KMS-11 (cell line): Measurements from ENCODE around the gene AADACL4.

Experiments
- H2AFZ ChIP-seq: fragments of 200-600 bp; sonication (generic); 2 replicates; pipeline ENCODE4 v1.6.1; 2016; ENCODE audit warnings: antibody characterized with exemption, mixed run types, low read depth
- H3K27ac ChIP-seq: fragments of 200-600 bp; sonication (generic); 2 replicates; pipeline ENCODE4 v1.6.1; 2016; ENCODE audit warnings: mild to moderate bottlenecking, mixed run types
- H3K27me3 ChIP-seq: fragments of 200-600 bp; sonication (generic); 2 replicates; pipeline ENCODE4 v1.6.1; 2017; ENCODE audit warnings: mild to moderate bottlenecking, low read depth, mixed run types, moderate library complexity; ENCODE audit not compliant: insufficient read depth
- H3K36me3 ChIP-seq: fragments of 200-600 bp; sonication (generic); 2 replicates; pipeline ENCODE4 v1.6.1; 2017; ENCODE audit warnings: mild to moderate bottlenecking, mixed run types; ENCODE audit not compliant: insufficient read depth
- H3K4me1 ChIP-seq: fragments of 200-600 bp; sonication (generic); 2 replicates; pipeline ENCODE4 v1.6.1; 2016; ENCODE audit warnings: mild to moderate bottlenecking, low read depth, mixed run types; ENCODE audit not compliant: poor library complexity, severe bottlenecking
- H3K4me2 ChIP-seq: fragments of 200-600 bp; sonication (generic); 2 replicates; pipeline ENCODE4 v1.7.0; 2016; ENCODE audit warnings: mild to moderate bottlenecking, mixed run types
- H3K4me3 ChIP-seq: fragments of 200-600 bp; sonication (generic); IDR thresholded peaks from 2 replicates; pipeline ENCODE4 v1.6.1; 2017; ENCODE audit warnings: low read depth, low read length, mixed read lengths; ENCODE audit not compliant: insufficient read depth
- H3K79me2 ChIP-seq: fragments of 200-600 bp; sonication (generic); 2 replicates; pipeline ENCODE4 v1.6.1; 2016; ENCODE audit warnings: low read depth, mixed run types; ENCODE audit not compliant: insufficient read depth
- H3K9ac ChIP-seq: fragments of 200-600 bp; sonication (generic); 2 replicates; pipeline ENCODE4 v1.6.1; 2016; ENCODE audit warnings: mild to moderate bottlenecking, mixed run types
- H4K20me1 ChIP-seq: fragments of 200-600 bp; sonication (generic); 2 replicates; pipeline ENCODE4 v1.6.1; 2016; ENCODE audit warnings: mild to moderate bottlenecking, mixed run types; ENCODE audit not compliant: insufficient read depth
- TF ChIP-seq, protein P1 (sequence below): fragments of 200-600 bp; sonication (generic); conservative IDR thresholded peaks from 2 replicates; pipeline ENCODE4 v1.6.1; 2017; ENCODE audit warnings: low read depth, mild to moderate bottlenecking, antibody characterized with exemption, low read length, moderate library complexity, mixed read lengths

Gene AADACL4

DNA sequence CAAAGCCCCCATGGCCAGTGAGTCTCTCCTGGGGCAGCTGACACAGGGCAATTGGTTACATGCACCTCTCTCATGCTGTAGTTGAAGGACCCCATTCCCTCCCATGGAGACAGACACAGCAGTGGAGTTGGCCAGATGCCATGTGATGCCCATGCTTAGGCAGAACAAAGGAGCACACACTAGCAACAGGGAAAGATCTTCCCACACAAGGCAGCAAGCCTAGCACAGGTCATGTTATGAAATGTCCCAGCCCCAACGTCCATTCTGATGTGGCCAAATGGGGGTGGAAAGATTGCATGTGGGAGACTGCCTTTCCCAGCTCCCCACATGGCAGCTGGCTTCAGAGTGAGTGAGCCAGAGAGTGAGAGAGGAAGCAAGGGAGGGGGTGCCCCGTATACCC lies 34.5 kb downstream of the AADACL4 start:
- H3K36me3 ChIP-seq: no peaks in the 10 kb centered on the region
- H4K20me1 ChIP-seq: no peaks in the 10 kb centered on the region
- no peak overlapping the region for H2AFZ ChIP-seq
- H3K27ac ChIP-seq: no peak overlapping the region
- no peaks in the 10 kb centered on the region for H3K4me1 ChIP-seq
- H3K27me3 ChIP-seq: no peaks in the 10 kb centered on the region
- H3K4me2 ChIP-seq: no peak overlapping the region
- H3K79me2 ChIP-seq: no peaks in the 10 kb centered on the region
- no peak overlapping the region for H3K4me3 ChIP-seq
- no peak overlapping the region for H3K9ac ChIP-seq
- TF ChIP-seq, protein P1, sequence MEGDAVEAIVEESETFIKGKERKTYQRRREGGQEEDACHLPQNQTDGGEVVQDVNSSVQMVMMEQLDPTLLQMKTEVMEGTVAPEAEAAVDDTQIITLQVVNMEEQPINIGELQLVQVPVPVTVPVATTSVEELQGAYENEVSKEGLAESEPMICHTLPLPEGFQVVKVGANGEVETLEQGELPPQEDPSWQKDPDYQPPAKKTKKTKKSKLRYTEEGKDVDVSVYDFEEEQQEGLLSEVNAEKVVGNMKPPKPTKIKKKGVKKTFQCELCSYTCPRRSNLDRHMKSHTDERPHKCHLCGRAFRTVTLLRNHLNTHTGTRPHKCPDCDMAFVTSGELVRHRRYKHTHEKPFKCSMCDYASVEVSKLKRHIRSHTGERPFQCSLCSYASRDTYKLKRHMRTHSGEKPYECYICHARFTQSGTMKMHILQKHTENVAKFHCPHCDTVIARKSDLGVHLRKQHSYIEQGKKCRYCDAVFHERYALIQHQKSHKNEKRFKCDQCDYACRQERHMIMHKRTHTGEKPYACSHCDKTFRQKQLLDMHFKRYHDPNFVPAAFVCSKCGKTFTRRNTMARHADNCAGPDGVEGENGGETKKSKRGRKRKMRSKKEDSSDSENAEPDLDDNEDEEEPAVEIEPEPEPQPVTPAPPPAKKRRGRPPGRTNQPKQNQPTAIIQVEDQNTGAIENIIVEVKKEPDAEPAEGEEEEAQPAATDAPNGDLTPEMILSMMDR: no peak

GRCh38 chr1:12678820-12679219 lies 34.9 kb downstream of the AADACL4 start:
- Histone ChIP-seq H3K79me2 (no peaks in the 10 kb centered on the region), H2AFZ (no peak overlapping the region), H3K4me3 (no peak overlapping the region), H3K27me3 (no peaks in the 10 kb centered on the region), H4K20me1 (no peaks in the 10 kb centered on the region), H3K4me2 (no peak overlapping the region), H3K4me1 (no peaks in the 10 kb centered on the region), H3K36me3 (no peaks in the 10 kb centered on the region), H3K27ac (no peak overlapping the region), H3K9ac (no peak overlapping the region)
- TF ChIP-seq, protein P1: no peak

- no peaks in the 10 kb centered on the region for H3K4me1 ChIP-seq
- H3K27me3 ChIP-seq: no peaks in the 10 kb centered on the region; the same call in 1 of the 2 replicates
- H4K20me1 ChIP-seq: no peaks in the 10 kb centered on the region
- H3K36me3 ChIP-seq: no peaks in the 10 kb centered on the region
- TF ChIP-seq, protein P1: no peak
- no peaks in the 10 kb centered on the region for H3K79me2 ChIP-seq
- H2AFZ ChIP-seq: no peak overlapping the region
- no peak overlapping the region for H3K27ac ChIP-seq
- no peak overlapping the region for H3K4me2 ChIP-seq
- no peak overlapping the region for H3K4me3 ChIP-seq
- H3K9ac ChIP-seq: no peak overlapping the region
Observed at GRCh38 chr1:12690156-12690555, 46.3 kb downstream of the AADACL4 start.

GRCh38 chr1:12692967-12693782 lies 49.3 kb downstream of the AADACL4 start:
- no peaks in the 10 kb centered on the region for H3K36me3 ChIP-seq
- no peaks in the 10 kb centered on the region for H3K79me2 ChIP-seq
- no peak overlapping the region for H3K4me2 ChIP-seq
- no peak overlapping the region for H3K27ac ChIP-seq
- H4K20me1 ChIP-seq: no peaks in the 10 kb centered on the region
- no peak overlapping the region for H3K9ac ChIP-seq
- TF ChIP-seq, protein P1: no peak
- H3K27me3 ChIP-seq: no peaks in the 10 kb centered on the region; the same call in 1 of the 2 replicates
- no peaks in the 10 kb centered on the region for H3K4me1 ChIP-seq
- no peak overlapping the region for H3K4me3 ChIP-seq
- no peak overlapping the region for H2AFZ ChIP-seq
